Tibial artery (tissue), 4 donors: ENCODE measurements around the gene ZSWIM6.

ENCODE experiments used
- DNase-seq, 2 donors: peaks; one replicate each; pipeline ENCODE4 v3.0.0-alpha.2; 2019
- H3K27ac ChIP-seq, 2 donors: fragments of 200-600 bp; sonication (generic) in 1 of 2; 1 replicate in 1 of 2; 2 replicates in 1 of 2; pipeline ENCODE4 v1.5.1; 2018 to 2019; ENCODE audit warnings: mild to moderate bottlenecking in 1 of 2
- H3K27me3 ChIP-seq, 2 donors: fragments of 200-600 bp; sonication (generic) in 1 of 2; one replicate each; pipeline versions ENCODE4 v1.5.1 to v1.6.0; 2016 to 2019
- H3K36me3 ChIP-seq, 3 donors: fragments of 200-600 bp; sonication (generic) in 2 of 3; one replicate each; pipeline ENCODE4 v1.5.1; 2016 to 2019; ENCODE audit warnings: mild to moderate bottlenecking in 2 of 3
- H3K4me1 ChIP-seq, 4 donors: fragments of 200-600 bp; sonication (generic) in 2 of 4; 1 replicate in 3 of 4; 2 replicates in 1 of 4; pipeline ENCODE4 v1.5.1; 2016 to 2019
- H3K4me3 ChIP-seq, 2 donors: fragments of 200-600 bp; sonication (generic) in 1 of 2; 1 replicate in 1 of 2; 2 replicates in 1 of 2; pipeline ENCODE4 v1.5.1; 2018 to 2019; ENCODE audit warnings: mild to moderate bottlenecking in 2 of 2
- H3K9me3 ChIP-seq, 3 donors: fragments of 200-600 bp; sonication (generic) in 1 of 3; one replicate each; pipeline ENCODE4 v1.5.1; 2016 to 2019
- intact Hi-C: fragments of 100-400 bp; cut with DNase I; formaldehyde crosslinking; loops from one replicate; pipeline ENCODE4 v1.15.0; 2023; ENCODE audit warnings: low total_unique reads
- TF ChIP-seq, protein P1 (sequence below), 2 experiments: fragments of 200-600 bp in 1 of 2; fragments of 450-650 bp in 1 of 2; IDR thresholded peaks; one replicate each; pipeline ENCODE4 v1.5.1; 2017 to 2019; ENCODE audit warnings: antibody characterized with exemption in 2 of 2, mild to moderate bottlenecking in 1 of 2, moderate library complexity in 1 of 2

Gene ZSWIM6

DNA sequence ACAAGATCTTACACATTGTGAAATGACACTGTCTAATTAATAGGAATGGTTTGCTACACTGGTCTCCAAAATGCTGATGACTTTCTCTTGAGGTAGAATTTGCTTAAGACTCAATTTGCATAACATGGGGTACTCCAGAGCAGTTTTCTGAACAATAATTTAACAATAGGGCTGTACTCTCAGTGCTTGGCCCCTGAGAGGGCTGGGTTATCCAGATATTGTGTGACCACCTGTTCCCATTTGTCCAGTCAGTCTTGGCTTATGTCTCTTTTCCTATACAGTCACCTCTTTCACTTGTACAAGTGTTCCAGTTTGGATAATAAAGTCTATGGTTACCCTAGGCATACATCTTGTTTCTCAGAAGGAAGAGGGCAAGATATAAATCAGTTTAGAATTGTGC lies 17.9 kb downstream of the ZSWIM6 start:
- no peaks in the 10 kb centered on the region for H3K36me3 ChIP-seq
- DNase-seq, result no peak
- H3K4me1 ChIP-seq, result peaks cover 0 to 37% (median 3%) of the 10 kb centered on the region in 4 donors
- TF ChIP-seq, protein P1, sequence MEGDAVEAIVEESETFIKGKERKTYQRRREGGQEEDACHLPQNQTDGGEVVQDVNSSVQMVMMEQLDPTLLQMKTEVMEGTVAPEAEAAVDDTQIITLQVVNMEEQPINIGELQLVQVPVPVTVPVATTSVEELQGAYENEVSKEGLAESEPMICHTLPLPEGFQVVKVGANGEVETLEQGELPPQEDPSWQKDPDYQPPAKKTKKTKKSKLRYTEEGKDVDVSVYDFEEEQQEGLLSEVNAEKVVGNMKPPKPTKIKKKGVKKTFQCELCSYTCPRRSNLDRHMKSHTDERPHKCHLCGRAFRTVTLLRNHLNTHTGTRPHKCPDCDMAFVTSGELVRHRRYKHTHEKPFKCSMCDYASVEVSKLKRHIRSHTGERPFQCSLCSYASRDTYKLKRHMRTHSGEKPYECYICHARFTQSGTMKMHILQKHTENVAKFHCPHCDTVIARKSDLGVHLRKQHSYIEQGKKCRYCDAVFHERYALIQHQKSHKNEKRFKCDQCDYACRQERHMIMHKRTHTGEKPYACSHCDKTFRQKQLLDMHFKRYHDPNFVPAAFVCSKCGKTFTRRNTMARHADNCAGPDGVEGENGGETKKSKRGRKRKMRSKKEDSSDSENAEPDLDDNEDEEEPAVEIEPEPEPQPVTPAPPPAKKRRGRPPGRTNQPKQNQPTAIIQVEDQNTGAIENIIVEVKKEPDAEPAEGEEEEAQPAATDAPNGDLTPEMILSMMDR (IDR thresholded peaks at IDR 0.05), result no peak
- no peak overlapping the region for H3K27ac ChIP-seq
- H3K9me3 ChIP-seq, result no peaks in the 10 kb centered on the region
- no peaks in the 10 kb centered on the region for H3K27me3 ChIP-seq
- H3K4me3 ChIP-seq, result no peak overlapping the region
- intact Hi-C loops, result no loop called here

DNA sequence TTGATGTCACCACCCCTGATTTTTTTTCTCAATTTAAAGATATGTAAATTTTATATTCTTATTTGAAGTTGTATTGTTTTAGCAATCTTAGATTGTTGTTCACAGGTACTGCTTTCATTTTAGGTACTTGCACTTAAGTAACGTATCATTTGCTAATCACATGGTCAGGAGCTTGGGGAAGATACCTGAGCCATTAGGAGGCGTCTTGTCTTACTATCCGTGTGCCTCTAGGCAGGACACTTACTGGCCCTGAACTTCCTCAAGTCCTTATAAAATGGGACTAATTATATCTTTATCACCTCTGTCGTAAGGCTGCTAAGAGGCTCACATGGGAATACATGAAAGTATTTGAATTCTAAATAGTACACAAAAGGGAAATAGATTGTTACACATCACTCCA lies 18.5 kb downstream of the ZSWIM6 start:
- peaks cover 0 to 32% (median 2%) of the 10 kb centered on the region in 4 donors for H3K4me1 ChIP-seq
- DNase-seq, result no peak

DNA sequence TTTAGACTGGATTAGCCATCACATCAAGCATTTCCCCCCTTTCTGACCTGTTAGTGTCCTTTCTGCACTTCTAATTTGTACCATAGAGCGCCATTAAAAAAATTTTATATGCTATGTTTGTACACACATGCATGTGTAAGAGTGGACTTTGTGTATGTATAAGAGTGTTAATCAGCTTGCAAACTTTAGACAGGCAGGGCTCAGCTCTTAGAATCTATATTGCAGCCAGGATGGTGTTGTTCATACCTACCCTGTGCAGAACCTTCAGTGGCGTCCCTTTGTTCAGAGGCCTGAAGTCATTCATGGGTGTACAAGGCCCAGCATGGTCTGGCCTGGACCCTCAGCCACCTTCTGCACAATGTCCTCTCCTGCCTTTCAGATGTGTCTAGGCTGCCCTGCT lies 19.7 kb downstream of the ZSWIM6 start:
- no peaks in the 10 kb centered on the region for H3K36me3 ChIP-seq
- no peaks in the 10 kb centered on the region for H3K9me3 ChIP-seq
- no peaks in the 10 kb centered on the region for H3K27me3 ChIP-seq
- no peak overlapping the region for H3K4me3 ChIP-seq
- intact Hi-C loops, result no loop called here
- TF ChIP-seq, protein P1 (IDR thresholded peaks at IDR 0.05), result no peak
- H3K4me1 ChIP-seq, result peaks cover 0 to 27% (median 2%) of the 10 kb centered on the region in 4 donors
- DNase-seq, result no peak
- no peak overlapping the region for H3K27ac ChIP-seq

More for the DNA sequence above, 18.5 kb downstream of the ZSWIM6 start:
- intact Hi-C loops, result no loop called here
- TF ChIP-seq, protein P1 (IDR thresholded peaks at IDR 0.05), result no peak
- Histone ChIP-seq H3K27ac (no peak overlapping the region), H3K4me3 (no peak overlapping the region), H3K27me3 (no peaks in the 10 kb centered on the region), H3K36me3 (no peaks in the 10 kb centered on the region), H3K9me3 (no peaks in the 10 kb centered on the region)

DNA sequence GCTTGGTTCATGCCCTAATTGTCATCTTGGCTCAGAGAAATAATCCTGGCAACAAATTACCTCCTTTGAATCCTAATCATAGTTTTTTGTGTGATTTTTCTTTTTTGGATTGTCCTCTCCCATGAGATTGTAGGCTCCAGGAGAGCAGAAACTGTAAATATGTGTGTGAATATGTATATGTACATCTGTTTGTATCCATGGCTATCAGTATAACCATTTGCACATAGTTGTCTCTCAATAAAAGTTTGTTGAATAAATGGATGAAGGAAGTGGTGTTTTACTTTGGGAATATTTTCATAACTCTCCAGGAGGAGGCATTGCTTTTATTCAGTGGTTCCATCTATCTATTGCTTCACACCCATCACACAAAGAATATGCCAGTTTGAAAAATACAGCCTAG lies 20.1 kb downstream of the ZSWIM6 start:
- Histone ChIP-seq H3K4me3 (no peak overlapping the region), H3K9me3 (no peaks in the 10 kb centered on the region), H3K4me1 (peaks cover 0 to 27% (median 2%) of the 10 kb centered on the region in 4 donors), H3K27ac (no peak overlapping the region), H3K36me3 (no peaks in the 10 kb centered on the region), H3K27me3 (no peaks in the 10 kb centered on the region)
- DNase-seq, result no peak
- intact Hi-C loops, result no loop called here
- TF ChIP-seq, protein P1 (IDR thresholded peaks at IDR 0.05), result no peak

DNA sequence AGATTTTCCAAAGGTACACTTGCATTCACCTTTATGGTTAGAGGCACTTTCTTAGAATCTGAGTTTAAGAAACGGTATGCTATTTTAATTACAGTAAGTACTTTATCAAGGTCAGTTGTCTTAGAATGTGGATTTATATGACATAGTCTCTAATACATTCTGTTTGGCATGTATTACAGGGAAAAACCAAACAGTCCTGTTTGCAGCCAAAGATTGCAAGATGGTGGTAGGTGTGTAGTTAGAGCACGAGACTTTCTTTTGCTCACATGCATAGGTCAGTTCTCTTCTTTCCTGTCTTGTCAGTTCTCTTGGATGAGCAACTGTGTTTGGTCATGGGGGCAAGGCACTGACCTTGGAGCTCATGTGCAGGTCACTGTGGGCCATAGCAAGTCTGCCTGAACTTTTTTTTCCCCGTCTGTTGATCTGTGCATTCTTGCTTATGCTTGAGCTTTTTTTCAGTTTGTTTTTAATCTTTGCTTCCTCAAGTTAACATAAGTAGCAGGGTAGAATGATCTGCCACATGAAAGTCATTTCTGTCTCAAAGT lies 20.6 kb downstream of the ZSWIM6 start:
- Histone ChIP-seq H3K4me3 (no peak overlapping the region), H3K4me1 (peaks cover 0 to 27% (median 2%) of the 10 kb centered on the region in 4 donors), H3K36me3 (no peaks in the 10 kb centered on the region), H3K9me3 (no peaks in the 10 kb centered on the region), H3K27ac (no peak overlapping the region), H3K27me3 (no peaks in the 10 kb centered on the region)
- intact Hi-C loops, result no loop called here
- DNase-seq, result no peak
- TF ChIP-seq, protein P1 (IDR thresholded peaks at IDR 0.05), result no peak

DNA sequence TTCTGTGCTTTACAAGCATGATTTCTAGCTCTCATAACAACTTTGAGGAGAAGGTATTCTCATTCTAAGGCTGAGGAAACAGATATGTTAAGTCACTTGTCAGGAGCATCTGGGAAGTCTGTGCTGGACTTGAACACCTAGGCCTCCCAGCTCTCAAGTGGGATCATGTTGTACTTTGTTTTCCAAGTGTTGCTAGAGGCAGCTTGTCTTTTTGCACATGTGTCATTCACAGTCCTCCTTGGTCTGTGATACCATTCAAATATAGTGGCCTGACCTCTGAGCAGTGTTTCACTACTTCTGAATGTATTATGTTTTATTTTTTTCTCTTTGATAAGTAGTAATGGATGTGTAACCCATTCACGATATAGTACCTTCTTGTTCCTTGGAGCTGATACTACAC lies 21.2 kb downstream of the ZSWIM6 start:
- Histone ChIP-seq H3K27ac (no peak overlapping the region), H3K9me3 (no peaks in the 10 kb centered on the region), H3K27me3 (no peaks in the 10 kb centered on the region), H3K4me3 (no peak overlapping the region), H3K36me3 (no peaks in the 10 kb centered on the region), H3K4me1 (peaks cover 0 to 27% (median 2%) of the 10 kb centered on the region in 4 donors)
- TF ChIP-seq, protein P1 (IDR thresholded peaks at IDR 0.05), result no peak
- intact Hi-C loops, result no loop called here
- DNase-seq, result no peak
